GM18870 (cell line): Measurements from ENCODE around the gene FHIT.
"Not testable (repeated sequence)": the region's sequence is repeated elsewhere in the genome, so short reads cannot be mapped to it uniquely, and the experiment has no call there.

Experiments
- ATAC-seq: cut with Tn5 transposase; IDR thresholded peaks from one replicate; pipeline ENCODE4 v1.9.1; 2021; ENCODE audit warnings: moderate library complexity; ENCODE audit not compliant: unreplicated experiment

FHIT gene

GRCh38 chr3:61065451-61066011 is 185.7 kb downstream of the FHIT start:
- no peak for ATAC-seq

GRCh38 chr3:61061092-61061723 is 190.0 kb downstream of the FHIT start:
- no peak for ATAC-seq

- no peak for ATAC-seq
Measured at GRCh38 chr3:61060411-61060861, 190.8 kb downstream of the FHIT start.

- ATAC-seq = no peak
Measured at GRCh38 chr3:61058836-61059235, 192.4 kb downstream of the FHIT start.

- no peak for ATAC-seq
Measured at GRCh38 chr3:61057464-61057863, 193.8 kb downstream of the FHIT start.

GRCh38 chr3:61055447-61055846 is 195.8 kb downstream of the FHIT start:
- no peak for ATAC-seq

GRCh38 chr3:61053781-61054496 is 197.3 kb downstream of the FHIT start:
- no peak for ATAC-seq

GRCh38 chr3:61052851-61053250 is 198.4 kb downstream of the FHIT start:
- no peak for ATAC-seq

- ATAC-seq = no peak
Measured at GRCh38 chr3:61051666-61052065, 199.6 kb downstream of the FHIT start.

GRCh38 chr3:61045169-61045568 is 206.1 kb downstream of the FHIT start:
- ATAC-seq = not testable (repeated sequence)

- ATAC-seq = no peak
Measured at GRCh38 chr3:61043156-61043555, 208.1 kb downstream of the FHIT start.

- no peak for ATAC-seq
Measured at GRCh38 chr3:61040618-61041017, 210.6 kb downstream of the FHIT start.

- ATAC-seq = no peak
Measured at GRCh38 chr3:61035573-61035972, 215.7 kb downstream of the FHIT start.

GRCh38 chr3:61032991-61033390 is 218.3 kb downstream of the FHIT start:
- no peak for ATAC-seq

- ATAC-seq = no peak
Measured at GRCh38 chr3:61031503-61031902, 219.7 kb downstream of the FHIT start.

- no peak for ATAC-seq
Measured at GRCh38 chr3:61030469-61031035, 220.7 kb downstream of the FHIT start.

- ATAC-seq = no peak
Measured at GRCh38 chr3:61029194-61029593, 222.1 kb downstream of the FHIT start.

- ATAC-seq = no peak
Measured at GRCh38 chr3:61018807-61019206, 232.4 kb downstream of the FHIT start.

GRCh38 chr3:61017028-61017427 is 234.2 kb downstream of the FHIT start:
- not testable (repeated sequence) for ATAC-seq

- ATAC-seq = no peak
Measured at GRCh38 chr3:61015859-61016258, 235.4 kb downstream of the FHIT start.

- ATAC-seq = no peak
Measured at GRCh38 chr3:61015408-61015807, 235.8 kb downstream of the FHIT start.

- ATAC-seq = no peak
Measured at GRCh38 chr3:61008998-61009380, 242.3 kb downstream of the FHIT start.
